SK-N-SH treated with all-trans-retinoic acid at 6 μM for 48 hours (cell line): Measurements from ENCODE around the gene AVL9.

Source experiments
- ATAC-seq: fragments of 200-7000 bp; cut with Tn5 transposase; 3 replicates; pipeline ENCODE4 v1.9.1; 2020; ENCODE audit warnings: mild to moderate bottlenecking, moderate library complexity
- BACH2 ChIP-seq: fragments of 250-450 bp; sonication (Bioruptor Pico); IDR thresholded peaks from 2 replicates; pipeline ENCODE4 v1.9.0; 2021; ENCODE audit warnings: mild to moderate bottlenecking, borderline replicate concordance
- CREB5 ChIP-seq: fragments of 250-450 bp; sonication (Bioruptor Pico); IDR thresholded peaks from 2 replicates; pipeline ENCODE4 v1.5.1; 2020; ENCODE audit warnings: low read depth, mild to moderate bottlenecking, moderate library complexity
- CSDC2 ChIP-seq: fragments of 250-450 bp; sonication (Bioruptor Pico); IDR thresholded peaks from 2 replicates; pipeline ENCODE4 v1.5.0; 2020; ENCODE audit warnings: mild to moderate bottlenecking, moderate library complexity
- CSRNP3 ChIP-seq: fragments of 250-450 bp; sonication (Bioruptor Pico); IDR thresholded peaks from 2 replicates; pipeline ENCODE4 v1.5.1; 2021; ENCODE audit warnings: mild to moderate bottlenecking, moderate library complexity
- ESRRG ChIP-seq: fragments of 250-450 bp; sonication (Bioruptor Pico); IDR thresholded peaks from 2 replicates; pipeline ENCODE4 v1.6.1; 2021; ENCODE audit warnings: mild to moderate bottlenecking
- GLIS3 ChIP-seq: fragments of 250-450 bp; sonication (Bioruptor Pico); IDR thresholded peaks from 2 replicates; pipeline ENCODE4 v1.5.0; 2020; ENCODE audit warnings: mild to moderate bottlenecking, moderate library complexity
- ISL1 ChIP-seq: fragments of 250-450 bp; sonication (Bioruptor Pico); IDR thresholded peaks from 2 replicates; pipeline ENCODE4 v2.1.2; 2022; ENCODE audit warnings: mild to moderate bottlenecking, moderate library complexity
- OSR1 ChIP-seq: fragments of 250-450 bp; sonication (Bioruptor Pico); IDR thresholded peaks from 2 replicates; pipeline ENCODE4 v1.8.0; 2022; ENCODE audit warnings: moderate library complexity, mild to moderate bottlenecking, inconsistent platforms
- PATZ1 ChIP-seq: fragments of 250-450 bp; sonication (Bioruptor Pico); IDR thresholded peaks from 2 replicates; pipeline ENCODE4 v1.8.0; 2020; ENCODE audit warnings: mild to moderate bottlenecking, moderate library complexity, borderline replicate concordance
- POU6F1 ChIP-seq: fragments of 250-450 bp; sonication (Bioruptor Pico); IDR thresholded peaks from 2 replicates; pipeline ENCODE4 v1.8.0; 2021; ENCODE audit warnings: low read depth, mild to moderate bottlenecking, moderate library complexity, borderline replicate concordance
- PPARA ChIP-seq: fragments of 250-450 bp; sonication (Bioruptor Pico); IDR thresholded peaks from 2 replicates; pipeline ENCODE4 v1.5.0; 2020; ENCODE audit warnings: mild to moderate bottlenecking, borderline replicate concordance
- RARB ChIP-seq: fragments of 250-450 bp; sonication (Bioruptor Pico); IDR thresholded peaks from 2 replicates; pipeline ENCODE4 v1.8.0; 2021; ENCODE audit warnings: mild to moderate bottlenecking, moderate library complexity
- SNAI2 ChIP-seq: fragments of 250-450 bp; sonication (Bioruptor Pico); IDR thresholded peaks from 2 replicates; pipeline ENCODE4 v1.5.0; 2020; ENCODE audit warnings: mild to moderate bottlenecking, moderate library complexity
- TCF4 ChIP-seq: fragments of 250-450 bp; sonication (Bioruptor Pico); IDR thresholded peaks from 2 replicates; pipeline ENCODE4 v1.8.0; 2021; ENCODE audit warnings: mild to moderate bottlenecking, moderate library complexity, borderline replicate concordance
- TOX ChIP-seq: fragments of 250-450 bp; sonication (Bioruptor Pico); IDR thresholded peaks from 2 replicates; pipeline ENCODE4 v1.8.0; 2021; ENCODE audit warnings: mild to moderate bottlenecking, moderate library complexity, borderline replicate concordance
- TSHZ2 ChIP-seq: fragments of 250-450 bp; sonication (Bioruptor Pico); IDR thresholded peaks from 2 replicates; pipeline ENCODE4 v1.5.0; 2020; ENCODE audit warnings: mild to moderate bottlenecking, moderate library complexity
- ZC3H10 ChIP-seq: fragments of 250-450 bp; sonication (Bioruptor Pico); IDR thresholded peaks from 2 replicates; pipeline ENCODE4 v1.5.1; 2021; ENCODE audit warnings: mild to moderate bottlenecking, moderate library complexity
- ZFP3 ChIP-seq: fragments of 250-450 bp; sonication (Bioruptor Pico); IDR thresholded peaks from 2 replicates; pipeline ENCODE4 v1.5.0; 2020; ENCODE audit warnings: mild to moderate bottlenecking, moderate library complexity
- ZFP30 ChIP-seq: fragments of 450-650 bp; formaldehyde crosslinking; IDR thresholded peaks from 2 replicates; pipeline ENCODE4 v1.5.0; 2022; ENCODE audit warnings: mild to moderate bottlenecking, moderate library complexity
- ZNF565 ChIP-seq: fragments of 450-650 bp; formaldehyde crosslinking; conservative IDR thresholded peaks from 2 replicates; pipeline ENCODE4 v1.5.0; 2020; ENCODE audit warnings: low read depth, mild to moderate bottlenecking, moderate library complexity
- ZNF8 ChIP-seq: fragments of 450-650 bp; formaldehyde crosslinking; IDR thresholded peaks from 2 replicates; pipeline ENCODE4 v1.5.0; 2020; ENCODE audit warnings: mild to moderate bottlenecking, moderate library complexity

Gene AVL9

GRCh38 chr7:32605032-32605431 lies 109.7 kb downstream of the AVL9 start:
- TF ChIP-seq CSDC2 (CRISPR knock-in tag) (no peak), PATZ1 (CRISPR knock-in tag) (no peak), POU6F1 (CRISPR knock-in tag) (no peak), OSR1 (CRISPR knock-in tag) (no peak), ZNF8 (CRISPR knock-in tag) (no peak), SNAI2 (CRISPR knock-in tag) (no peak), ZC3H10 (CRISPR knock-in tag) (no peak), RARB (CRISPR knock-in tag) (no peak), TCF4 (CRISPR knock-in tag) (no peak), ESRRG (CRISPR knock-in tag) (no peak), GLIS3 (CRISPR knock-in tag) (no peak), ZFP3 (no peak), BACH2 (CRISPR knock-in tag) (no peak), CSRNP3 (CRISPR knock-in tag) (no peak), ISL1 (CRISPR knock-in tag) (no peak), ZFP30 (CRISPR knock-in tag) (no peak), TOX (CRISPR knock-in tag) (no peak), TSHZ2 (CRISPR knock-in tag) (no peak), CREB5 (no peak)
- ATAC-seq: no peak

- no peak for TF ChIP-seq ZC3H10 (CRISPR knock-in tag)
- TF ChIP-seq TOX (CRISPR knock-in tag): no peak
- TF ChIP-seq ZFP30 (CRISPR knock-in tag): no peak
- TF ChIP-seq ESRRG (CRISPR knock-in tag): no peak
- TF ChIP-seq RARB (CRISPR knock-in tag): no peak
- TF ChIP-seq ZNF8 (CRISPR knock-in tag): no peak
- no peak for TF ChIP-seq BACH2 (CRISPR knock-in tag)
- TF ChIP-seq CSDC2 (CRISPR knock-in tag): no peak
- no peak for TF ChIP-seq ZFP3
- no peak for TF ChIP-seq ISL1 (CRISPR knock-in tag)
- no peak for TF ChIP-seq CSRNP3 (CRISPR knock-in tag)
- TF ChIP-seq PPARA (CRISPR knock-in tag): no peak
- TF ChIP-seq ZNF565: no peak
- no peak for ATAC-seq
These were observed 114.2 kb downstream of the AVL9 start for GRCh38 chr7:32609463-32609862.
